ENCODE results near the gene EMX1. TPM values are rescaled to one million over a fixed set of nuclear protein-coding genes. Genes with fewer than 3 reads are reported as not detected.

Gene EMX1
- total RNA-seq: not detected in 3 replicates
- long read RNA-seq: 0 reads

DNA sequence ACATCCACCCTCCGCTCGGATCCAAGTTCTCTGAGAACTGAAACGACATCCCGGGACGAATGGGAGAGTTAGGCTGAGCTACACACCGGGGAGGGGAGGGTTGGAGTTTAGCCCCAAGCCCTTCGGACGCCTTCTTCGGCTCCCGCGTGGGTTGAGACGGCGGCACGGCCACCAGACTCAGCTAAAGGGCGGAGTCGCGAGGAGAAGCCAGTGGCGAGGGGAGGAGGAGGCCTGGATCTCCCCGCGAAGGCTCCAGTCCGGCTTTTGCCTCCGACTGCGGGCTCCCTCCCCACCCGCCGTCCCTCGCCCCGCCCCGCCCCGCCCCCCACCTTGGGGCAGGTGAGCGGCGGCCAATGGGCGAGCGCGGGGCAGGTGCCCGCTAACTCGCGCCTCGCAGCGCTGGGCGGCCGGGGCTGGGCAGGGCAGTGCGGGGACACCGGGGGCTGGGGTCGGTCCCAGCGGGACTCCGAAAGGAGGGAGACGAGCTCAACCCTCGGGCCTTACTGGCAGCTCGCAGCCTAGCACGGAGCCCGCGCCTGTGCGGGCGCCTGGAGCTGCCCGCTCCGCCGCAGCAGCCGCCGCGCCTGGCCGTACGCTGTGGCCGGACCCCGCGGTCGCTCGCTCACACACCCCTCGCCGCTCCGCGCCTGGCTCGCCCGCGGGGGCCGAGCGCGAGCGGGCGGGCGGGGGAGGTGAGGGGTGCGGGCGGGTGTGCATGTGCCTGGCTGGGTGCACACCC is at the start of gene EMX1:
TSS of gene EMX1 (plus strand) at position 382 of the 739 bp plus-strand sequence. CDS start at position 716, 334 bp downstream.
- DNase-seq (ENCODE audit: low spot score): no peak
- H3K36me3 Mint-ChIP-seq (ENCODE audit: low read depth): no peaks in the 10 kb centered on the region
- H3K27ac Mint-ChIP-seq (ENCODE audit: unreplicated experiment): no peak within 1 kb of the TSS
- peak within 1 kb of the TSS; percentile 40 for H3K4me3 Mint-ChIP-seq (ENCODE audit: unreplicated experiment)
- peaks cover 19% of the 10 kb centered on the region for H3K4me1 Mint-ChIP-seq (ENCODE audit: low read depth)
- TF ChIP-seq, protein P1, sequence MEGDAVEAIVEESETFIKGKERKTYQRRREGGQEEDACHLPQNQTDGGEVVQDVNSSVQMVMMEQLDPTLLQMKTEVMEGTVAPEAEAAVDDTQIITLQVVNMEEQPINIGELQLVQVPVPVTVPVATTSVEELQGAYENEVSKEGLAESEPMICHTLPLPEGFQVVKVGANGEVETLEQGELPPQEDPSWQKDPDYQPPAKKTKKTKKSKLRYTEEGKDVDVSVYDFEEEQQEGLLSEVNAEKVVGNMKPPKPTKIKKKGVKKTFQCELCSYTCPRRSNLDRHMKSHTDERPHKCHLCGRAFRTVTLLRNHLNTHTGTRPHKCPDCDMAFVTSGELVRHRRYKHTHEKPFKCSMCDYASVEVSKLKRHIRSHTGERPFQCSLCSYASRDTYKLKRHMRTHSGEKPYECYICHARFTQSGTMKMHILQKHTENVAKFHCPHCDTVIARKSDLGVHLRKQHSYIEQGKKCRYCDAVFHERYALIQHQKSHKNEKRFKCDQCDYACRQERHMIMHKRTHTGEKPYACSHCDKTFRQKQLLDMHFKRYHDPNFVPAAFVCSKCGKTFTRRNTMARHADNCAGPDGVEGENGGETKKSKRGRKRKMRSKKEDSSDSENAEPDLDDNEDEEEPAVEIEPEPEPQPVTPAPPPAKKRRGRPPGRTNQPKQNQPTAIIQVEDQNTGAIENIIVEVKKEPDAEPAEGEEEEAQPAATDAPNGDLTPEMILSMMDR (IDR thresholded peaks at IDR 0.05): no peak
- H3K27me3 Mint-ChIP-seq (ENCODE audit: low read depth): peaks cover 69% of the 10 kb centered on the region
- no peaks in the 10 kb centered on the region for H3K9me3 Mint-ChIP-seq (ENCODE audit: low read depth)

DNA sequence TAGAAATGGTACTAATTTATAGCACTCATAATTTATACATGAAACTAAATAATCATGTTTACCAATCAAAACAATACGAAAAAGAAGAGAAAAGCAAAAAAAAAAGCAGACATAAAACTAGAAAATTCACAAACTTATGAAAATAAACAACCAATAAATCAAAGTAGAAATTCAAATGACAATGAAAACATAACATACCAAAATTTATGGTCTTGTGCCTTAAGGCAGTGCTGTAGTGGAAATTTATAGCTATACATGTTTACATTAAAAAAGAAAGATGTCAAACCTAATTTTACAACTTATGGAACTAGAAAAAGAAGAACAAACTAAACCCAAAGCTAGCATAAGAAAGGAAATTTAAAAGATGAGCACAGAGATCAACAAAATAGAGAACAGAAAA is 46.3 kb upstream of the EMX1 start:
- TF ChIP-seq, protein P1 (IDR thresholded peaks at IDR 0.05): no peak
- no peaks in the 10 kb centered on the region for H3K4me1 Mint-ChIP-seq (ENCODE audit: low read depth)
- no peak overlapping the region for H3K27ac Mint-ChIP-seq (ENCODE audit: unreplicated experiment)
- H3K4me3 Mint-ChIP-seq (ENCODE audit: unreplicated experiment): no peak overlapping the region
- peaks cover 5% of the 10 kb centered on the region for H3K36me3 Mint-ChIP-seq (ENCODE audit: low read depth)
- peaks cover 54% of the 10 kb centered on the region for H3K27me3 Mint-ChIP-seq (ENCODE audit: low read depth)
- H3K9me3 Mint-ChIP-seq (ENCODE audit: low read depth): peaks cover 15% of the 10 kb centered on the region
- DNase-seq (ENCODE audit: low spot score): no peak

DNA sequence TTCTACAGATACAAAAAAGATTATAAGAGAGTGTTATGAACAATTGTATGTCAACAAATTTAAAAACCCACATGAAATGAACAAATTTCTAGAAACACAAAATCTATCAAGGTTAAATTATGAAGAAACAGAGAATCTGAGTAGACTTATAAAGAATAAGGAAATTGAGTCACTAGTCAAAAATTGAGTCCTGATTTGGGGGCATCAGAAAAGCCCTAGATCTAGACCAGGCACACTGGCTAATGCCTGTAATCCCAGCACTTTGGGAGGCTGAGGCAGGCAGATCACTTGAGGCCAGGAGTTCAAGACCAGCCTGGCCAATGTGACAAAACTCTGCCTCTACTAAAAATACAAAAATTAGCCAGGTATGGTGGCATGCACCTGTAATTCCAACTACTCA is 45.4 kb upstream of the EMX1 start:
- TF ChIP-seq, protein P1 (IDR thresholded peaks at IDR 0.05): no peak
- no peaks in the 10 kb centered on the region for H3K4me1 Mint-ChIP-seq (ENCODE audit: low read depth)
- H3K4me3 Mint-ChIP-seq (ENCODE audit: unreplicated experiment): no peak overlapping the region
- no peak overlapping the region for H3K27ac Mint-ChIP-seq (ENCODE audit: unreplicated experiment)
- peaks cover 5% of the 10 kb centered on the region for H3K36me3 Mint-ChIP-seq (ENCODE audit: low read depth)
- peaks cover 51% of the 10 kb centered on the region for H3K27me3 Mint-ChIP-seq (ENCODE audit: low read depth)
- H3K9me3 Mint-ChIP-seq (ENCODE audit: low read depth): peaks cover 15% of the 10 kb centered on the region
- DNase-seq (ENCODE audit: low spot score): no peak

DNA sequence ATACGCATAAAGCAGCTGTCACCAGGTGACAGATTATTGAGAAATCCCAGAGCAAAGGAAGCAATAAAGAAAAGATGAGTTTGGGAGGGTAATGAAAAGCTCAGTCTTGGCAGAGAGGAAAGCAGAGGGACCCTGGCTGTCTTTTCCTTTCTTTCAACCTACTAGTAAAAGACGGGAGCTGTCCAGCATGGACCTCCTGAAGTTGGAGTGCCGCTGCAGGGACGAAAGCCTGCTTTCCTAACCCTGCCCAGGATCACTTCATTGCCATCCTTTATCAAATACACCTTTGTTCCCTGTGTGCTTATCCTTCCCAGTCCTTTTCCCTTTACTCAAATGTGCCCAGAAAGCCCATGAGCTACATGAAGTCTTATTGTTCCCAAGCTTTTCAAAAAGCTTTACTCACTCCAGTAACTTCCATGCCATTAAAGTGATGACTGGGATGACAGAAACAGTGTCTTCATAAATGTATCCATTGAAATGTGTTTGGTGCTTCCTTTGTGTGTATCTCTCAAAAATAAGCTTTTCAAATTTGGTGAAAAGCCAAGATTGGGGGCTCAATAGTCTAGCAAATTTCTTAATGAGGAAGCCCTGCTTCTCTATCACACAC is 33.9 kb upstream of the EMX1 start:
- peaks cover 17% of the 10 kb centered on the region for H3K27me3 Mint-ChIP-seq (ENCODE audit: low read depth)
- no peak overlapping the region for H3K27ac Mint-ChIP-seq (ENCODE audit: unreplicated experiment)
- no peak for DNase-seq (ENCODE audit: low spot score)
- H3K4me1 Mint-ChIP-seq (ENCODE audit: low read depth): peaks cover 8% of the 10 kb centered on the region
- H3K36me3 Mint-ChIP-seq (ENCODE audit: low read depth): no peaks in the 10 kb centered on the region
- no peaks in the 10 kb centered on the region for H3K9me3 Mint-ChIP-seq (ENCODE audit: low read depth)
- no peak overlapping the region for H3K4me3 Mint-ChIP-seq (ENCODE audit: unreplicated experiment)
- TF ChIP-seq, protein P1 (IDR thresholded peaks at IDR 0.05): no peak

DNA sequence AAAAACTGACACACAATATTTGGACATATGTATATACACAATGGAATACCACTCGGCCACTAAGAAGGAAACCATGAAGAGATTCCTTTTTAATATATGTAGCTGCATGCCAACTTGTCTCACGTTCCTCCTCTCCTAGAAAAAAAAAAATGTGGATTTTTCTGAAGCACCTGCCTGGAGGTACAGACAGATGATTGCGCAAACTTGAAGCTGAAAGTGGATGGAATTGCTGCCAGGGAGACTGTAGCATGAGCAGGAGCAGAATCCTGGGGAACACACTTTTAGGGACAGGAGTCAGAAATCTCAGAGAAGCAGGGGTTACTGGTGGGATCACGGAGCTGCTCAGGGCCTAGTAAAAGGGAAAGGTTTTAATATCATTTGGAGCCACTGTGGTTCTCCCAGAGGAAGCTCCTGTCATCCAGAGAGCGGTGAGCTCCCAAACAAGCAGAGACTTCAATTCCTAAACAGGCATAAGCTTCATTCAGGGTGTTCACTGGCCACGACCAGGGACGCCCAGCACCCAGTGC is 30.8 kb upstream of the EMX1 start:
- H3K36me3 Mint-ChIP-seq (ENCODE audit: low read depth): peaks cover 4% of the 10 kb centered on the region
- no peak overlapping the region for H3K27ac Mint-ChIP-seq (ENCODE audit: unreplicated experiment)
- TF ChIP-seq, protein P1 (IDR thresholded peaks at IDR 0.05): no peak
- H3K4me1 Mint-ChIP-seq (ENCODE audit: low read depth): peaks cover 8% of the 10 kb centered on the region
- peaks cover 5% of the 10 kb centered on the region for H3K27me3 Mint-ChIP-seq (ENCODE audit: low read depth)
- H3K4me3 Mint-ChIP-seq (ENCODE audit: unreplicated experiment): peak overlapping the region; percentile 74
- H3K9me3 Mint-ChIP-seq (ENCODE audit: low read depth): no peaks in the 10 kb centered on the region
- DNase-seq (ENCODE audit: low spot score): no peak

Data from chondrocyte (in vitro differentiated cells).